Endothelial cell of umbilical vein (primary cell): ENCODE data around the gene C2orf68. TPM values are rescaled to one million over a fixed set of nuclear protein-coding genes. Genes with fewer than 3 reads are reported as not detected.
"Not testable (repeated sequence)": the region's sequence is repeated elsewhere in the genome, so short reads cannot be mapped to it uniquely, and the experiment has no call there.

Experiments used
- BruUV-seq: library from RNA; stranded (reverse); fragments of 400-500 nt; replicated peaks from 2 replicates; lab custom pipeline; 2021; lab: Mats Ljungman, UMichigan
- CTCF ChIA-PET: fragments of 300-600, 350-600 bp; sonication (Branson Sonifier 250); formaldehyde crosslinking; loops from one replicate; lab custom pipeline; 2021; ENCODE audit warnings: antibody characterized with exemption, inconsistent platforms; lab: Charles Lee
- POLR2A ChIA-PET: fragments of 300-600, 350-600 bp; sonication (Branson Sonifier 250); formaldehyde crosslinking; loops from one replicate; lab custom pipeline; 2021; ENCODE audit warnings: antibody characterized with exemption, inconsistent platforms; lab: Charles Lee
- DNase-seq: peaks from one replicate; pipeline ENCODE4 v3.0.0-alpha.2; 2011; ENCODE audit warnings: low read depth, low spot score
- FAIRE-seq: peaks from 2 replicates; lab custom pipeline; 2011; peaks lifted over from hg19 to GRCh38; lab: Jason Lieb, UNC
- H2AFZ ChIP-seq: 2 replicates; pipeline ENCODE4 v1.6.0; 2012; ENCODE audit warnings: low read depth, low read length, control low read depth, inconsistent platforms
- H3K27ac ChIP-seq: 2 replicates; pipeline ENCODE4 v1.5.1; 2011; ENCODE audit warnings: low read depth, mild to moderate bottlenecking, control low read depth, low read length, moderate library complexity; ENCODE audit not compliant: insufficient read depth
- H3K27me3 ChIP-seq, 2 experiments: 2 replicates each; pipeline versions ENCODE4 v1.6.0 to v1.6.1; 2011; ENCODE audit warnings: low read length in 2 of 2, mixed read lengths in 1 of 2; ENCODE audit not compliant: control insufficient read depth in 2 of 2, insufficient read depth in 2 of 2
- H3K36me3 ChIP-seq, 2 experiments: 2 replicates in 1 of 2; 3 replicates in 1 of 2; pipeline ENCODE4 v1.5.1; 2011; ENCODE audit warnings: low read length in 2 of 2, mild to moderate bottlenecking in 1 of 2, moderate library complexity in 1 of 2; ENCODE audit not compliant: control insufficient read depth in 2 of 2, insufficient read depth in 2 of 2; ENCODE audit errors: extremely low read depth in 1 of 2
- H3K4me1 ChIP-seq: 3 replicates; pipeline ENCODE4 v1.5.1; 2011; ENCODE audit warnings: mild to moderate bottlenecking, low read length; ENCODE audit not compliant: control insufficient read depth, insufficient read depth; ENCODE audit errors: extremely low read depth
- H3K4me2 ChIP-seq: 2 replicates; pipeline ENCODE4 v1.6.1; 2011; ENCODE audit warnings: low read length, control low read depth, mixed read lengths; ENCODE audit not compliant: insufficient read depth
- H3K4me3 ChIP-seq, 3 experiments: fragments of 200-600 bp in 1 of 3; sonication (generic), shearing (Covaris generic) in 1 of 3; replicated peaks in 1 of 3; 2 replicates each; pipeline ENCODE4 v1.5.1; 2011 to 2016; ENCODE audit warnings: control low read depth in 3 of 3, low read length in 3 of 3, mild to moderate bottlenecking in 2 of 3, inconsistent platforms in 1 of 3, low read depth in 1 of 3, moderate library complexity in 1 of 3; ENCODE audit not compliant: insufficient read depth in 1 of 3
- H3K79me2 ChIP-seq: 2 replicates; pipeline ENCODE4 v1.6.0; 2012; ENCODE audit warnings: low read length, inconsistent platforms; ENCODE audit not compliant: control insufficient read depth, insufficient read depth
- H3K9ac ChIP-seq: replicated peaks from 2 replicates; pipeline ENCODE3; 2011; ENCODE audit warnings: low read length, control low read depth; ENCODE audit not compliant: insufficient read depth; ENCODE audit errors: extremely low read depth
- H3K9me1 ChIP-seq: replicated peaks from 3 replicates; pipeline ENCODE4 v1.6.0; 2011; ENCODE audit warnings: mild to moderate bottlenecking, low read length; ENCODE audit not compliant: control insufficient read depth, insufficient read depth; ENCODE audit errors: extremely low read depth
- H3K9me3 ChIP-seq: replicated peaks from 2 replicates; pipeline ENCODE4 v1.5.1; 2012; ENCODE audit warnings: low read length, inconsistent platforms; ENCODE audit not compliant: control insufficient read depth, insufficient read depth
- H4K20me1 ChIP-seq: replicated peaks from 2 replicates; pipeline ENCODE3; 2011; ENCODE audit warnings: mild to moderate bottlenecking, low read length; ENCODE audit not compliant: control insufficient read depth, insufficient read depth; ENCODE audit errors: extremely low read depth
- MYC ChIP-seq: IDR thresholded peaks from one replicate; pipeline ENCODE4 v1.6.1; 2011; ENCODE audit warnings: mild to moderate bottlenecking, low read depth, low read length
- POLR2A ChIP-seq: IDR thresholded peaks from 2 replicates; pipeline ENCODE4 v1.6.1; 2012; ENCODE audit warnings: low read depth, mild to moderate bottlenecking, control low read depth, low read length
- POLR2AphosphoS5 ChIP-seq: IDR thresholded peaks from 2 replicates; pipeline ENCODE4 v1.6.1; 2012; ENCODE audit warnings: low read depth, mild to moderate bottlenecking, control low read depth, low read length, moderate library complexity; ENCODE audit not compliant: insufficient read depth
- dilution Hi-C: fragments of 300-500 bp; cut with MboI; formaldehyde crosslinking; loops from one replicate; pipeline ENCODE4 v1.15.0; 2019; ENCODE audit warnings: low sequenced_read_pairs; ENCODE audit not compliant: extremely low pct_ligation_motif_present
- intact Hi-C: fragments of 100-400 bp; cut with micrococcal nuclease; formaldehyde crosslinking; loops from one replicate; pipeline ENCODE4 v1.10.0; 2022
- polyA plus RNA-seq, 4 experiments: library from polyadenylated mRNA; depleted of rRNA in 3 of 4; stranded (reverse) in 3 of 4; unstranded in 1 of 4; fragments of >200 nt; gene quantifications; 2 replicates each; pipeline versions ENCODE4 v1.2.1 to v1.2.3, GENCODE V29; 2011 to 2012; ENCODE audit warnings: missing spikeins in 1 of 4
- total RNA-seq: library from RNA; stranded (reverse); gene quantifications from 2 replicates; pipeline ENCODE4 v1.2.3, GENCODE V29; 2021
- TF ChIP-seq, protein P1 (sequence below), 2 donors: IDR thresholded peaks; 1 replicate in 1 of 2; 2 replicates in 1 of 2; pipeline ENCODE4 v1.5.1; 2011; ENCODE audit warnings: low read length in 2 of 2, mild to moderate bottlenecking in 2 of 2, moderate library complexity in 2 of 2, control low read depth in 1 of 2, inconsistent platforms in 1 of 2, low read depth in 1 of 2; ENCODE audit not compliant: insufficient read depth in 1 of 2; ENCODE audit errors: extremely low read depth in 1 of 2
- TF ChIP-seq, protein P2 (sequence below): IDR thresholded peaks from 2 replicates; pipeline ENCODE4 v1.6.1; 2011; ENCODE audit not compliant: insufficient read depth, insufficient read length

The C2orf68 gene
- total and polyA plus RNA-seq, 2 donors (not counting 3 experiments of a cell fraction or from before 2014, with no cell fraction given), result 17.4 to 27.4 TPM

DNA sequence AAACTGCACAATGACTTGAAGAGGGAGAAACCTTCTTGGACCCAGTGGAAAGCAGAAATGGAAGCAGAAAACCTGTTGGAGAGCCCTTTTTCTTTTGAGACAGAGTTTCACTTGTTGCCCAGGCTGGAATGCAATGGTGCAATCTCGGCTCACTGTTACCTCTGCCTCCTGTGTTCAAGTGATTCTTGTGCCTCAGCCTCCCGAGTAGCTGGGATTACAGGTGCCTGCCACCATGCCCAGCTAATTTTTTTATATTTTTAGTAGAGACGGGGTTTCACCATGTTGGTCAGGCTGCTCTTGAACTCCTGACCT is 7.8 kb downstream of the C2orf68 start:
- H3K4me3 ChIP-seq, dilution Hi-C loops, BruUV-seq: not testable (repeated sequence)

DNA sequence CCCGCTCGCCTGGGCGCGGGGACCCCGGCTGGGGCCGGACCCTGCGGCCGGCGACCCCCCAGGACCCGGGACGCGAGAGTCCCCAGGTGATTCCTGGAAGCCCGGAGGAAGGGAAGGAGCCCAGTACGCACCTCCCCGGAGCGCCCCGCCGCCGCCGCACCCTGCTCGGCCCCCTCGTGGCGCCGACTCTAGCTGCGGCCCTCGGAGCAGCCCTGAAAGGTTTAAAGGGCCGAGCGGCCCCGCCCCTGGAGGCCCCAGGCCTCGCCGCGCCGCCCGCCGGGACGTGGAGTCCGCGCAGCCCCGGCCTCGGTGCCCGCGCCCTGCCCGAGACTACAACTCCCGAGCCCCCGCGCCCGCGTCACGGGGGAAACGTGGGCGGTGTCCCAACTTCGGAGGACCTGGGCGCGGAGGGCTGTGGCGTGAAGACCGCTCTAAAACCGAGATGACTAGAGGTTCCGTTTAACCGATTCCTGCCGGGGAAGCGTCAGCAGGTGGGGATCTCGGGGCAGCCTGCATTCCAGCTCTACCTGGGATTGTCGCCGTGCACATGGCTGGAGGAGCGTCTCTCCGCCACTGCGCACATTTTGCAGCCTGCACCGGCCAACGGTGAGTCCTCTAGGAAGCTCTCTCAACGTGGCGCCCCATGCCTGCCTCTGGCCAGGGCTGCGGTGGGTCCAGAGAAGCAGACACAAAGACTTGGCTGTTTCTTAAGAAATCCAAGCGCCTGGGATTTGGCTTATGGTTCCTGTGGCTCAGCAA is 9.2 kb downstream of the C2orf68 start, which contains the start of gene TMEM150A:
Gene TMEM150A, minus strand, starts transcription at position 223 of the 759 bp plus-strand sequence. CDS start 750 bp downstream, outside the sequence.
- DNase-seq, result peak; percentile 88
- CTCF ChIA-PET, result interaction anchor here (0.5 to 2.1 kb wide), 7 partner anchors 9 to 250 kb away, joined by 3 to 5 read pairs (median 3); partner anchors contain the start of genes C2orf68 and MAT2A
- dilution Hi-C loops, result no loop called here

More for the DNA sequence above, 7.8 kb downstream of the C2orf68 start:
- H3K4me2 ChIP-seq, DNase-seq, POLR2A ChIA-PET, H3K9me3 ChIP-seq, H2AFZ ChIP-seq, H4K20me1 ChIP-seq, H3K27ac ChIP-seq, H3K9me1 ChIP-seq, FAIRE-seq, H3K79me2 ChIP-seq, H3K9ac ChIP-seq, H3K27me3 ChIP-seq: not testable (repeated sequence)
- intact Hi-C loops, result loop anchor here (5.0 kb wide), 1 partner anchor 182 kb away; no protein-coding TSS in a partner anchor
- peaks cover 30% of the 10 kb centered on the region for H3K4me1 ChIP-seq
- CTCF ChIA-PET, result interaction anchor here (0.6 to 2.8 kb wide), 4 partner anchors 14 to 100 kb away, joined by 3 to 17 read pairs (median 4); no protein-coding TSS in a partner anchor
- TF ChIP-seq POLR2A, result peak; percentile 14
- peaks cover 0 to 18% of the 10 kb centered on the region in 2 experiments for H3K36me3 ChIP-seq

More for the DNA sequence above, 9.2 kb downstream of the C2orf68 start, which contains the start of gene TMEM150A:
- Histone ChIP-seq H3K4me1 (peaks cover 24% of the 10 kb centered on the region), H3K4me2 (peak within 1 kb of the TSS; percentile 87), H3K27ac (peak within 1 kb of the TSS; percentile 23), H3K27me3 (no peaks in the 10 kb centered on the region), H3K9me3 (no peaks in the 10 kb centered on the region), H3K79me2 (no peaks in the 10 kb centered on the region), H2AFZ (peak within 1 kb of the TSS; percentile 86), H3K9me1 (no peaks in the 10 kb centered on the region), H3K4me3 (peak within 1 kb of the TSS; percentile 64 to 98 (median 65)), H3K36me3 (peaks cover 0 to 20% of the 10 kb centered on the region in 2 experiments), H4K20me1 (no peaks in the 10 kb centered on the region), H3K9ac (peak within 1 kb of the TSS; percentile 66)
- TF ChIP-seq, protein P1, sequence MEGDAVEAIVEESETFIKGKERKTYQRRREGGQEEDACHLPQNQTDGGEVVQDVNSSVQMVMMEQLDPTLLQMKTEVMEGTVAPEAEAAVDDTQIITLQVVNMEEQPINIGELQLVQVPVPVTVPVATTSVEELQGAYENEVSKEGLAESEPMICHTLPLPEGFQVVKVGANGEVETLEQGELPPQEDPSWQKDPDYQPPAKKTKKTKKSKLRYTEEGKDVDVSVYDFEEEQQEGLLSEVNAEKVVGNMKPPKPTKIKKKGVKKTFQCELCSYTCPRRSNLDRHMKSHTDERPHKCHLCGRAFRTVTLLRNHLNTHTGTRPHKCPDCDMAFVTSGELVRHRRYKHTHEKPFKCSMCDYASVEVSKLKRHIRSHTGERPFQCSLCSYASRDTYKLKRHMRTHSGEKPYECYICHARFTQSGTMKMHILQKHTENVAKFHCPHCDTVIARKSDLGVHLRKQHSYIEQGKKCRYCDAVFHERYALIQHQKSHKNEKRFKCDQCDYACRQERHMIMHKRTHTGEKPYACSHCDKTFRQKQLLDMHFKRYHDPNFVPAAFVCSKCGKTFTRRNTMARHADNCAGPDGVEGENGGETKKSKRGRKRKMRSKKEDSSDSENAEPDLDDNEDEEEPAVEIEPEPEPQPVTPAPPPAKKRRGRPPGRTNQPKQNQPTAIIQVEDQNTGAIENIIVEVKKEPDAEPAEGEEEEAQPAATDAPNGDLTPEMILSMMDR (IDR thresholded peaks at IDR 0.05; ENCODE audit: extremely low read depth in 1 of 2, insufficient read depth in 1 of 2, low read depth in 1 of 2, low read length in 2 of 2), result peak; percentile 32 to 51
- TF ChIP-seq, protein P2, sequence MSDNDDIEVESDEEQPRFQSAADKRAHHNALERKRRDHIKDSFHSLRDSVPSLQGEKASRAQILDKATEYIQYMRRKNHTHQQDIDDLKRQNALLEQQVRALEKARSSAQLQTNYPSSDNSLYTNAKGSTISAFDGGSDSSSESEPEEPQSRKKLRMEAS, result peak; percentile 3
- TF ChIP-seq POLR2AphosphoS5 (peak; percentile 85), POLR2A (peak; percentile 87), MYC (no peak)
- BruUV-seq, result TSS peak; percentile 3
- peak; percentile 88 for FAIRE-seq
- intact Hi-C loops, result loop anchor here (1.0 to 5.0 kb wide), 4 partner anchors 17 to 180 kb away; partner anchors contain the start of gene GGCX
- POLR2A ChIA-PET, result interaction anchor here (0.6 to 1.3 kb wide), 4 partner anchors 9 to 64 kb away, joined by 3 to 6 read pairs (median 3); partner anchors contain the start of genes C2orf68 and MAT2A
